ENCODE data around the gene DHDH.

The DHDH gene

GRCh38 chr19:48954595-48955307, 21.3 kb downstream of the DHDH start, which contains the start of gene BAX:
TSS of gene BAX (plus strand) at chr19:48954875. CDS start at chr19:48954929, 54 bp downstream.
- Mint-ChIP-seq H3K27ac (peak within 1 kb of the TSS; percentile 97), H3K9me3 (no peaks in the 10 kb centered on the region), H3K27me3 (no peaks in the 10 kb centered on the region), H3K36me3 (peaks cover 5% of the 10 kb centered on the region), H3K4me1 (peaks cover 32% of the 10 kb centered on the region), H3K4me3 (peak within 1 kb of the TSS; percentile 95)

GRCh38 chr19:48955308-48955958, 21.9 kb downstream of the DHDH start:
- H3K4me3 Mint-ChIP-seq = peak overlapping the region; percentile 92
- peaks cover 5% of the 10 kb centered on the region for H3K36me3 Mint-ChIP-seq
- H3K27me3 Mint-ChIP-seq = no peaks in the 10 kb centered on the region
- peak overlapping the region; percentile 86 for H3K27ac Mint-ChIP-seq
- H3K9me3 Mint-ChIP-seq = no peaks in the 10 kb centered on the region
- peaks cover 32% of the 10 kb centered on the region for H3K4me1 Mint-ChIP-seq

- peaks cover 7% of the 10 kb centered on the region for H3K36me3 Mint-ChIP-seq
- no peaks in the 10 kb centered on the region for H3K27me3 Mint-ChIP-seq
- H3K4me1 Mint-ChIP-seq = peaks cover 52% of the 10 kb centered on the region
- no peak overlapping the region for H3K4me3 Mint-ChIP-seq
- no peaks in the 10 kb centered on the region for H3K9me3 Mint-ChIP-seq
- no peak overlapping the region for H3K27ac Mint-ChIP-seq
These were observed 24.5 kb downstream of the DHDH start for GRCh38 chr19:48958006-48958405.

GRCh38 chr19:48959341-48960239, 26.1 kb downstream of the DHDH start:
- Mint-ChIP-seq H3K9me3 (no peaks in the 10 kb centered on the region), H3K4me1 (peaks cover 64% of the 10 kb centered on the region), H3K27me3 (no peaks in the 10 kb centered on the region), H3K27ac (no peak overlapping the region), H3K36me3 (peaks cover 6% of the 10 kb centered on the region), H3K4me3 (no peak overlapping the region)

- peak overlapping the region; percentile 41 for H3K27ac Mint-ChIP-seq
- H3K4me3 Mint-ChIP-seq = no peak overlapping the region
- no peaks in the 10 kb centered on the region for H3K9me3 Mint-ChIP-seq
- H3K36me3 Mint-ChIP-seq = peaks cover 9% of the 10 kb centered on the region
- peaks cover 69% of the 10 kb centered on the region for H3K4me1 Mint-ChIP-seq
- H3K27me3 Mint-ChIP-seq = no peaks in the 10 kb centered on the region
These were observed 27.7 kb downstream of the DHDH start for GRCh38 chr19:48961051-48961649.

GRCh38 chr19:48961673-48962028, 28.2 kb downstream of the DHDH start:
- peaks cover 11% of the 10 kb centered on the region for H3K36me3 Mint-ChIP-seq

GRCh38 chr19:48962029-48962848, 28.7 kb downstream of the DHDH start:
- Mint-ChIP-seq H3K9me3 (no peaks in the 10 kb centered on the region), H3K4me1 (peaks cover 68% of the 10 kb centered on the region), H3K4me3 (peak overlapping the region; percentile 60), H3K27ac (peak overlapping the region; percentile 72), H3K27me3 (no peaks in the 10 kb centered on the region), H3K36me3 (peaks cover 11% of the 10 kb centered on the region)

More at GRCh38 chr19:48961673-48962028, 28.2 kb downstream of the DHDH start:
- Mint-ChIP-seq H3K4me3 (peak overlapping the region; percentile 60), H3K27ac (peak overlapping the region; percentile 72), H3K27me3 (no peaks in the 10 kb centered on the region), H3K9me3 (no peaks in the 10 kb centered on the region), H3K4me1 (peaks cover 70% of the 10 kb centered on the region)

GRCh38 chr19:48962849-48963165, 29.3 kb downstream of the DHDH start:
- no peaks in the 10 kb centered on the region for H3K9me3 Mint-ChIP-seq
- peaks cover 11% of the 10 kb centered on the region for H3K36me3 Mint-ChIP-seq
- peak overlapping the region; percentile 68 for H3K27ac Mint-ChIP-seq
- H3K4me1 Mint-ChIP-seq = peaks cover 64% of the 10 kb centered on the region
- no peaks in the 10 kb centered on the region for H3K27me3 Mint-ChIP-seq
- peak overlapping the region; percentile 43 for H3K4me3 Mint-ChIP-seq

- Mint-ChIP-seq H3K4me3 (peak overlapping the region; percentile 95), H3K27me3 (no peaks in the 10 kb centered on the region), H3K27ac (peak overlapping the region; percentile 99), H3K4me1 (peaks cover 63% of the 10 kb centered on the region), H3K9me3 (no peaks in the 10 kb centered on the region), H3K36me3 (peaks cover 13% of the 10 kb centered on the region)
These were observed 30.1 kb downstream of the DHDH start for GRCh38 chr19:48963371-48964204.

- Mint-ChIP-seq H3K4me3 (peak overlapping the region; percentile 95), H3K9me3 (no peaks in the 10 kb centered on the region), H3K36me3 (peaks cover 13% of the 10 kb centered on the region), H3K27ac (peak overlapping the region; percentile 99), H3K4me1 (peaks cover 59% of the 10 kb centered on the region), H3K27me3 (no peaks in the 10 kb centered on the region)
These were observed 30.9 kb downstream of the DHDH start for GRCh38 chr19:48964205-48965039.

- Mint-ChIP-seq H3K36me3 (peaks cover 13% of the 10 kb centered on the region), H3K27me3 (no peaks in the 10 kb centered on the region), H3K9me3 (no peaks in the 10 kb centered on the region), H3K4me1 (peaks cover 59% of the 10 kb centered on the region), H3K4me3 (peak within 1 kb of the TSS; percentile 95), H3K27ac (peak within 1 kb of the TSS; percentile 99)
These were observed 31.7 kb downstream of the DHDH start, which contains the start of gene FTL for GRCh38 chr19:48965040-48965805. TSS of gene FTL (plus strand) at chr19:48965309. CDS start at chr19:48965508, 199 bp downstream.

GRCh38 chr19:48965806-48966540, 32.5 kb downstream of the DHDH start:
- Mint-ChIP-seq H3K4me3 (peak overlapping the region; percentile 95), H3K4me1 (peaks cover 62% of the 10 kb centered on the region), H3K27me3 (no peaks in the 10 kb centered on the region), H3K9me3 (no peaks in the 10 kb centered on the region), H3K36me3 (peaks cover 12% of the 10 kb centered on the region), H3K27ac (peak overlapping the region; percentile 99)
